ENCODE measurements around the gene ADAMTS17.

DNA sequence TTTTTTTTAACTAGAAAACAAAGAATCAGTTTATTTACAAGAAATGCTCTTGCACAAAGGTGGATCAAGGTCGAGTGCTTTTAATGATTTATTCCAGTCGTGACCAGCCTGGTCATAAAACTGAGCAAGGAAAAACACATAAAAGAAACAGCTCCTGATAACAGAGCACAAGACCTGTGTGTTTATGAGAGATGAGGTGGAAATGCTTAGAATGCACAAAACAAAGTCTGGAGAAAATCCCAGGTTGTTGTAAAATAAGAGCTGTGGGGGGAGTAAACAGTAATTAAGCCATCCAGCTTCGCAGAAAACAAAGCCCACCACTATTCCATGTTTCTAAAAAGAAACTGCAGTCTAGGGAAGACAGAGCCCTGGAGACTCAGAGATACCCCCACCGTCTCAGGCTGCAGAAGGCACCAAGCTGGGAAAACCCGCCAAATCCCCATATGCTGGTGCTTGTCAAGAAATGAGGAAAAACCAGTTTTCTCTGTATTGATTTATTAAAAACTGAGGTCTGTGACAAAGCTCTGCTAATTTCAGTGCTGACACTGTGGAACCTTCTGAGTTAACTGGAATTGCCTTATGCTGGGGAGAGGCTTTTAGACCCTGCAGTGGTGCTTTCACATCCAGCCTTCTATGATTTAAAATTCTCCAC, 139.3 kb downstream of the ADAMTS17 start:
- TF ChIP-seq, protein P1, sequence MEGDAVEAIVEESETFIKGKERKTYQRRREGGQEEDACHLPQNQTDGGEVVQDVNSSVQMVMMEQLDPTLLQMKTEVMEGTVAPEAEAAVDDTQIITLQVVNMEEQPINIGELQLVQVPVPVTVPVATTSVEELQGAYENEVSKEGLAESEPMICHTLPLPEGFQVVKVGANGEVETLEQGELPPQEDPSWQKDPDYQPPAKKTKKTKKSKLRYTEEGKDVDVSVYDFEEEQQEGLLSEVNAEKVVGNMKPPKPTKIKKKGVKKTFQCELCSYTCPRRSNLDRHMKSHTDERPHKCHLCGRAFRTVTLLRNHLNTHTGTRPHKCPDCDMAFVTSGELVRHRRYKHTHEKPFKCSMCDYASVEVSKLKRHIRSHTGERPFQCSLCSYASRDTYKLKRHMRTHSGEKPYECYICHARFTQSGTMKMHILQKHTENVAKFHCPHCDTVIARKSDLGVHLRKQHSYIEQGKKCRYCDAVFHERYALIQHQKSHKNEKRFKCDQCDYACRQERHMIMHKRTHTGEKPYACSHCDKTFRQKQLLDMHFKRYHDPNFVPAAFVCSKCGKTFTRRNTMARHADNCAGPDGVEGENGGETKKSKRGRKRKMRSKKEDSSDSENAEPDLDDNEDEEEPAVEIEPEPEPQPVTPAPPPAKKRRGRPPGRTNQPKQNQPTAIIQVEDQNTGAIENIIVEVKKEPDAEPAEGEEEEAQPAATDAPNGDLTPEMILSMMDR (IDR thresholded peaks at IDR 0.05): no peak
- no peak for TF ChIP-seq POLR2A (IDR thresholded peaks at IDR 0.05)

Measured in right lobe of liver (tissue), 4 donors.